ENCODE results near the gene RASGRP3.
"Not testable (repeated sequence)": the region's sequence is repeated elsewhere in the genome, so short reads cannot be mapped to it uniquely, and the experiment has no call there.

RASGRP3 gene

GRCh38 chr2:33476131-33476792 lies at the start of gene RASGRP3:
Gene RASGRP3, plus strand, starts transcription at chr2:33476649. Its CDS starts 38,488 bp downstream, at chr2:33515137.
- peak; percentile 17 for DNase-seq (ENCODE audit: low read depth, low spot score)

GRCh38 chr2:33426666-33427231 lies 49.7 kb upstream of the RASGRP3 start:
- DNase-seq (ENCODE audit: low read depth, low spot score), result no peak

DNA sequence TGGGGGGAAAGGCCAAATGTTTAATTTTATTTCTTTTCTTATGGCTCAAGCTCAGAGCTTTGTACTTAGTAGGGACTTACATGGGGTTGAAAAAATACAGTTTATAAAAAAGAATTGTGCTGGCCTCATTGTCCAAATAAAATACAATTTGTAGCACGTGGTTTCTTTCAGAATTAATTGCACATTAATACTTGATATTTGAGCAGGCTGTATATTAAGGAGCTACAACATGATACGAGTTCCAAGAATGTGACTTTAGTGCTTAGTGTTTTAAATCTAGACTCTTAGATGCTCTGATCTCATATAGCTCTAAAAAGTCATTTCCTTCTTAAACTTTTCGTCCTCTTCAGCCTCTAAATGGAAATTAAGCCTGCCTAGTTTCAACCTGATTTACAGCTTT lies 46.4 kb upstream of the RASGRP3 start:
- no peak for DNase-seq (ENCODE audit: low read depth, low spot score)

DNA sequence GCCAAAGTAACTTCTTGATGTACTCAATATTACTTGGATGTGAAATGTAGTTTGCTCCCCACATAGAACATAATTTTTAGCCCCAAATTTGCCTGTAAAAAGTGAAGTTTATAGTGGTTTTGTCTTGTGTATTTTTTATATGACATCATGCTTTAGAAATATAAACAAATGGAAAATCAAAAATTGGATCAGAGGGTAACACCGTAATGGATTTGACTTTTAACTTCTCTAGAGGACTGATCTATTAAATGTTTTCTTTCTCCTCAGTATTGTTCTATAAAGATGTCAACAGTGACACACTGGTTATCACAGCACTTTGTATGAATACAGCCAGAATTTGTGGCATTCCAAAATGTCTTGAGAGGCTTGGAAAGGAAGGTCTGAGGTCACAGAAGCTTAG lies 45.6 kb upstream of the RASGRP3 start:
- no peak for DNase-seq (ENCODE audit: low read depth, low spot score)

DNA sequence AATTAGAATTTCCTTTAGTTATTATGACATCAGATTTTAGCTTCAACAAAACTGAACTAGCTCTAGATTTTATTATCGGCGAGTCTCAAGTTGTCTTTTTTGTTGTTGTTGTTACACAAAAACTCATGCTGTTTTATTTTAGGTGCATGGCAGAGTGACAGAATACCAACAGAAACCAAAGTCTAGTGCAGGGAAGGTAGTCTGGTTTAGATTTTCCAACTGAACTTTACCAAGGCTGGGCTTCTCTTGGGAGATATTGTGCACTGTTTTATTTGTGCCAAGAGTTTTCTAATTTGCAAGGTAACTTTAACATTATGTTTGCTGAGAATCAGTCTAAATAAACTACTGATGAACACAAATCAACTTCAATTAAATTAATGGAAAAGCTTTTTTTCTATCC lies 43.6 kb upstream of the RASGRP3 start:
- DNase-seq (ENCODE audit: low read depth, low spot score), result no peak

DNA sequence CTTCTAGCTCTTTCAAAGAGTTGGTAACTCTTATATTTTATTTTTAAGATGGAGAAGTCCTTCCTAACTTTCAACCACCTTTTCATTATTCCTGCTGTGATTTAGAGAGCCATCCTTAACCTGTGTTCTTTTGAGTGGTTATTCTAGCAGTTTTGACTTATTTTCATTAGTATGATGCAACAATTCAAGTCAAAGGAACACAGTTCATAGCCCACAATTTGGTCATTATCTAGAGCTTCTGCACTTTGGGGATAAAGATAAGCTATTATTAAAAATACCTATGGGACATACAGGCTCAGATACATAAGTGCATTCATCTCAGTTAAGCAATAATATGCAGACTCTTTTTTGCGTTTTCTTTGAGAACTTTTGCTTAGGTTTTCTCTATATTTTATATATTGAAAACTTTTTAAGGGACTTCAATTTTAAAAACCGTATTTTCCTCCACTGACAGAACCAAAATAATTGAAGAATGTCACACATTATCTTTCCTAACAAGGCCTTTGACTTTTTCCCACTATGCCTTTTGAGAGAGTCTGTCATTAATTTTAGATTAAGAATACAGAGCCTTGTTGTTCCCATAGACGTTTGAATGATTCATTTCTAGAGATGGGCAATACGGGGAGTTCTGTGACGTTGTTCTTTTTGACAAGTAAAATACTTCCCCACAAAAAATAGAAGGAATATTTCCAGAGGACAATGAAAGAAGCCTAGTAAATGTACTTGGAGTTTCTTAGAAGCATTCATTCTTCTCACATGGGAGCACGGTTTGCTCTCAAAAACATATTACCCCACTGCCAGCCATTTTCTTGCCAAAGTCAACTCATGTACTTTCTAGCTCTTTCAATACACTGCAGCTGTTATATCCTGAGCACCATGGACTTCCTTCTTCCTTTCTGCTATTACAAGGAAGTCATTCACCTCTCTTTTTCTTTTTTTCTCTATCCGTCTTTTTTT lies 42.9 kb upstream of the RASGRP3 start:
- no peak for DNase-seq (ENCODE audit: low read depth, low spot score)

DNA sequence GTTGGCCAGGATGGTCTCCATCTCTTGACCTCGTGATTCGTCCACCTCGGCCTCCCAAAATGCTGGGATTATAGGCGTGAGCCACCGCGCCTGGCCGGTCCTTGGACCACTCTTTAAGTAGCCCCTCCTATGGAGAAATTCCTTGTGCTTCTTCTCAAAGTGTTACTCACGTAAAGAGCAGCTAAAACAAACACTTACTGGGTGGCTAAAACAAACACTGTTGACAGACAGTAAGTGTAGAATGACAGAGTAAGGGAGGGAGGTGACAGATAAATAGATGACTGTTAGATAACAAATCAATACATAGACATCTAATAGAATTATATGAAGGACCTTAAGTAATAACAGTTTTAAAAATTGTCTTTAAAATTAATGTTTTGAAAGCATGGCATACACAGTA lies 40.9 kb upstream of the RASGRP3 start:
- no peak for DNase-seq (ENCODE audit: low read depth, low spot score)

DNA sequence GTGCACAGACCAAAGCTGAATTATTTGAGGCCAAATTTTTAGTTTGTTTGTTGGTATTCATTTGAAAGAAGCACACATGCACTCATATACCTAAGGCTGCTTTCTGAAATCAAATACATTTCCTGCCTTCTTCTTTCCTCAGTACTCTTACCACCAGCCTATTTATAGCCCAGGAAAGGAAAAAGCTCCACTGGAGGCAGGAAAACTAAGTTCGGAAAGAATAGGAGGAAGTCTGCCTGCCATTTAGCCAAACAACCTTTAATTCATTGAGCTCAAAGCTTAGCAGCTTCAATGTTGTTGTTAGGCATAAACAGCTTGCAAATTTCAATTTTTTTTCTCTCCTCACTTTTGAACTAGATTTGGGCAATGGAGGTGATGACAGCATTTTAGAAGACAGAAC lies 40.4 kb upstream of the RASGRP3 start:
- no peak for DNase-seq (ENCODE audit: low read depth, low spot score)

DNA sequence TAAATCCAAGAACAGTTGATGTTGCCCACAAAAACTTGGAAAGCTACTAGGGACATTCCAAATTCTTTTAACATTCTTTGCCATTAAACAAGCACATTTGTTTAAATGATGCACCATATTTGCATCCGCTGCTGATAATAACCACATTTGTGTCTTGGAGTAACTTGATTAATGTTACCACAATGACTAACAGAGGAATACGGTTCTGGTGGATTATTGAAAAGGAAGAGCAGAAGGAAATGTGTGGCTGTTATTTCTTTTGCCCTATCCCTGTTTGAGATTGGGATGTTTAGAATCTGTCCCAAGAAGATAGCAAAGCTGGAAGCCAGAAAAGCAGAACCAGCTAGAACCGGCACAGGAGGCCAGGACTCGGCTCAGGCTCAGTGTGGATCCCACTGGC lies 39.2 kb upstream of the RASGRP3 start:
- no peak for DNase-seq (ENCODE audit: low read depth, low spot score)

- DNase-seq (ENCODE audit: low read depth, low spot score), result no peak
Observed at GRCh38 chr2:33437815-33438214, 38.6 kb upstream of the RASGRP3 start.

GRCh38 chr2:33441235-33441810 lies 35.1 kb upstream of the RASGRP3 start:
- DNase-seq (ENCODE audit: low read depth, low spot score), result peak; percentile 30

- not testable (repeated sequence) for DNase-seq (ENCODE audit: low read depth, low spot score)
Observed at GRCh38 chr2:33442052-33442451, 34.4 kb upstream of the RASGRP3 start.

DNA sequence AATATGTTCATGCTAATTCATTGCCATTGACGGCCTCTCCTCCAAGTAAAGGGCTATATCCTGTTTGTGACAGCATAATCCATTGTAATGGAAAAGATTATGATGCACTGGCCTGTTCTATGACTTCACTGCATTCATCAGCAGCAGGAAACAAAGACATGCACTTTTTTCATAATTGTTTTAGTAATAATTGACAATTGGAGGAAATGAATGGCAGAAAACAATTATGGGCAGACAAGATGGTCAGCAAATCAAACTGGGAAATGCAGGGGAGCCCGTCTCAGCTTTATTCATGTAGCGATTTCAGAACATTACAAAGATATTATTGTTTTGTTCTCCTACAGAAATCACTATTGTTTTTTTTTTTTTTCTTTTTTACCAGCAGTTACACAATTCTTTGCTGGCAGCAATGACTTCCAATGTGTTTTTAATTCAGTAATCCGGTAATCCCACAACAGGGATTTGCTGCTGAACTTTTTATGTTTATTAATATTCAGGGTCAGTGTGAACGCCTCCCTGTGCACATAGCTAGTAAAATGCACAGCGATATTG lies 33.8 kb upstream of the RASGRP3 start:
- DNase-seq (ENCODE audit: low read depth, low spot score), result no peak

DNA sequence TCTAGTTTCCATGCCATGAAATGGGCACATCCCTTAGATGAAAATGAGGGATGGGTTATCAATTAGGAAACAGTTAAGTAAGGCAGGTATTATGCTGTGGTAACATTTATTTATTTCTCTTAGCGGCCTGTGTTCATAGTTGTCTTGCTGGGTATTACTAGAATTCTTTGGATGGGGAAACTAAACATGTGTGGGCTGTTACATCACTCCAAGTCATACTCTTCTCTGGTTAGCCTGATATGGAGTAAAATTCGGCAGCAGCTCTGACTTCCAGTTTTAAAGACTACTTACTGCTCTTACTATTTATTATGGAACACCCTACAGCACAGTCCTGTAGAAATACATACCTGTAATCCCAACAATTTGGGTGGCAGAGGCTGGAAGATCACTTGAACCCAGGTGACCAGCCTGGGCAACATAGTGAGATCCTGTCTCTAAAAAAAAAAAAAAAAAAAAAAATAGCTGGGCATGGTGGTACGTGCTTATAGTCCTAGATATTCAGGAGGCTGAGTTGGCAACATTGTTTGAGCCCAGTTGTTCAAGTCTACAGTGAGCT lies 33.1 kb upstream of the RASGRP3 start:
- DNase-seq (ENCODE audit: low read depth, low spot score), result no peak

- no peak for DNase-seq (ENCODE audit: low read depth, low spot score)
Observed at GRCh38 chr2:33444967-33445366, 31.5 kb upstream of the RASGRP3 start.

GRCh38 chr2:33448220-33448899 lies 28.1 kb upstream of the RASGRP3 start:
- DNase-seq (ENCODE audit: low read depth, low spot score), result no peak

DNA sequence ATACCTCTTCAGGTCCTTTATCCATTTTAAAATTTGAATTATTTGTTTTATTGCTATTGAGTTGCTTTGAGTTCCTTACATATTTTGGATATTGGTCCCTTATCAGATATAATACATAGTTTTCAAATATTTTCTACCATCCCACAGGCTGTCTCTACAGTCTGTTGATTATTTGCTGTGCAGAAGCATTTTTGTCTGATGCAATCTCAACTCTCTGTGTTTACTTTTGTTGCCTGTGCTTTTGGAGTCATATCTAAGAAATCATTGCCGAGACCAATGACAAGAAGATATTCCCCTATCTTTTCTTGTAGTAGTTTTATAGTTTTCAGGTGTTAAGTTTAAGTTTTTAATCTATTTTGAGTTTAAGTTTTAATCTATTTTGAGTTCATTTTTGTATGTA lies 25.2 kb upstream of the RASGRP3 start:
- no peak for DNase-seq (ENCODE audit: low read depth, low spot score)

GRCh38 chr2:33451825-33452224 lies 24.6 kb upstream of the RASGRP3 start:
- DNase-seq (ENCODE audit: low read depth, low spot score), result no peak

DNA sequence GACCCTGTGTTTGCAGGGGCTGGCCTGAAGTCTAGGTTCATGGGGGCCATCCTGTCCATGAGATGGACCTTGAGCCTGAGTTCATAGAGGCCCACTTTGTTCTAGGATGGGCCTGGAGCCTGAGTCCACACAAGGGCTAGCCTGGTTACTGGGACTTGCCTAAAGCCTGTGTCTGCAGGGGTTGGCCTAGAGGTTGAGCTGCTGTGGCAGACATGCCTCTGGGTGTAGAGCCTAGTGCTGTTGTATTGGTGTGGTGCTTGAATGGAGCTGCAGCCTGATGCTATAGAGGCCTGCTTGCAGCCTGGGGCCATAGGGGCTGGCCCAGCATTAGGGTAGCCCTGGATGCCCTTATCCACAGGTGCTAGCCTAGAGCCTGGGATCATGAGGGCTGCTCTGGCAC lies 23.9 kb upstream of the RASGRP3 start:
- DNase-seq (ENCODE audit: low read depth, low spot score), result no peak

DNA sequence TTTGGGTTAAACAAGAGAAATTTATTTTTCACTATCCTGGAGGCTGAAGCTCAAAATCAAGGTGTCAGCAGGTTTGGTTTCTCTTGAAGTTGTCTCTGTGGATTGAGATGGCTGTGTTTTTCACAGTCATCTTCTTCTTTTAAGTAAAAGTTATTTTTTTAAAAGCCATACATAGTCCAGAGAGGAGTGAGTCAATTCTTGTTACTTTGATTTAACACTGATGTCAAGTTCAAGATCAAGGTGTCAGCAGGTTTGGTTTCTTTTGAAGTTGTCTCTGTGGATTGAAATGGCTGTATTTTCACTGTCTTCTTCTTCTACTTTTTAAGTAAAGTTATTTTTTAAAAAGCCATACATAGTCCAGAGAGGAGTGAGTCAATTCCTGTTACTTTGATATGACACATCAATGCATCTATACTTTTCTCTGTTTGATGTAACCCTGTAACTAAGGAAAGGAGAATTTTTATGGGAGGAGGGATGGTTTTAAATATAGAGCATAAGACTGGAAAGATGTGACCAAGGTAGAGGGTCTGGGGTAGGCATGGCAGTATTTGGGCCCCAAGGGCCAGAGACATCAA lies 22.5 kb upstream of the RASGRP3 start:
- no peak for DNase-seq (ENCODE audit: low read depth, low spot score)

Data from iPS DF 19.7 (cell line).